Measurements from ENCODE around the gene KIAA0586.
"Not testable (repeated sequence)": the region's sequence is repeated elsewhere in the genome, so short reads cannot be mapped to it uniquely, and the experiment has no call there.

Gene KIAA0586

DNA sequence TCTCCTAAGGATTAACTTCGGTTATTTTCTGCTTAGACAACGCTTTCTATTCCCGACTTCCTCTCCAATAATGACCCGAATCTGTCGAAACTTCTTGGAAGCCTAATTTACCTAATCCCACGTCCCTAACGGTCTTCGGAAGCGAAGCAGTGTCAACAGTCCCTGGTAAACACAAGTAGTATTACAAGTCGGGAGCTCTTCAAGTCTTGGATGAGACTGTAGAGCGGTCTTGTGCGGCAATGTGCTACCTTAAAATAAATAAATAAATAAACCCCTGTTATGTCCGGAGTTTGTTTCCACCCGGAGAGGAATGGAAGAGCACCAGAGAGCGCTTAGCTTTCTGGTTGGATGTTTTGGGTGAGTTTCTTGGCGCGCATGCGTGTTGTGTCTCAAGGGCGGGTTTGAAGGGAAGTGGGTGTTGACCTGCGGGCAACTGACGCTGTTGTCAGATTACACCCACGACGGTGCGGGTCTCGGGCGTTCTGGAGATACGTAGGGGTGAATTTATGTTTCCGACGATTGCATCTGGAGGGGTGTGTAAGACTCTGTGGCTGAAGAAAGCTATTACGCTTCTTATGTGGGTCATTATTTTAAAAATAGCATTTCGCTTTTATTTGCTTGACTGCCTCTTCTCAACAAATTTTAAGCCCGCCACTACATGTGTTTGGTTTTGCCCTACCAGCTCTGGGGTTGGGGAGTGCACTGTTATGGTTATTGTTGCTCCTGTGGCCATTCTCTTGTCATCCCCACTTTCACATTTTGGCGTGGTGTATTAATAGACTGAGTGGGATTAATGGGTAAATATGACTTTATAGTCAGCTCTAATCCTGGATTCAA, at the start of gene KIAA0586, which contains the start of gene TIMM9:
KIAA0586 (plus strand) TSS at position 439 of the 837 bp plus-strand sequence. CDS start 546 bp downstream, outside the sequence.
TIMM9 (minus strand) TSS at position 251 of the 837 bp plus-strand sequence. CDS start 15,586 bp downstream, outside the sequence.
- in situ Hi-C loops (cut with HindIII; ENCODE audit: low sequenced_read_pairs), result no loop called here

- in situ Hi-C loops (cut with HindIII; ENCODE audit: low sequenced_read_pairs), result no loop called here
Measured at GRCh38 chr14:58390830-58391229, 36.7 kb upstream of the KIAA0586 start.

- in situ Hi-C loops (cut with HindIII; ENCODE audit: low sequenced_read_pairs), result no loop called here
Measured at GRCh38 chr14:58395562-58395811, 32.0 kb upstream of the KIAA0586 start.

- in situ Hi-C loops (cut with HindIII; ENCODE audit: low sequenced_read_pairs), result no loop called here
Measured at GRCh38 chr14:58395812-58396788, 31.4 kb upstream of the KIAA0586 start, which contains the start of gene TOMM20L. Gene TOMM20L, plus strand, starts transcription at chr14:58395930. Its CDS starts 28 bp downstream, at chr14:58395958.

DNA sequence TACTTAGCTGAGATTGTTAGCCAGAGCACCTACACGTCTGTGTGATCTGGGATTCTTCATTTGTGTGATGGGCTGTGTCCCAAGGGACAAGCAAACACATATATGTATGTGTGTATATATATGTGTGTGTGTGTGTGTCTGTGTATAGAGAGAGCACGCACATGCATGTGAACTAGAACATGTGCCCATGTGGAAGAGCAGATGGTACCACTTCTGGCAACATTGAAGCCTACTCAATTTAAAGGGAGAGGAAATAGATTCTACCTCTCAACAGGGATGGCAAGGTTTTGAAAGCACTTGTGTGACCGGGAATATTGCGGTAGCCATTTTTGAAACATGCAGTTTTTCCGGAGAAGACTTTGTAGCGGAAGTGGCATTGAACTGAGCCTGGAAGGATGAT, 30.4 kb upstream of the KIAA0586 start:
- in situ Hi-C loops (cut with HindIII; ENCODE audit: low sequenced_read_pairs), result no loop called here

DNA sequence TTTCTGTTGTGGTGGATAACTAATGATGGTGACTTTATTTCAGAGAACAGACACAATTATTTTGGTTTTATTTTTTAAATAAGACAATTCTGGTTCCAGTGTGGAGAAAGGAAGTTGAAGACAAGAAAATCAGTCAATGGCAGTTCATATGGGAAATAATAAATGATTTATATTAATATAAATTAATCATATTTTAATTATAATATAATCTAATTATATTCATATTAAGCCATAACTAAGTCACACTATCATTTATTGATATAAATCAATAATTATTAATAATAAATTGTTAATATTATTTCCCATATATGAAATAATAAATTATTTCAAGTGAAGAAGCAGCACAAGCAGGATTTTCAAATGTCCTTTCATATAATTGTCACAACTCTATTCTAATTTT, 29.0 kb upstream of the KIAA0586 start:
- in situ Hi-C loops (cut with HindIII; ENCODE audit: low sequenced_read_pairs), result no loop called here

- in situ Hi-C loops (cut with HindIII; ENCODE audit: low sequenced_read_pairs), result no loop called here
Measured at GRCh38 chr14:58398895-58399294, 28.6 kb upstream of the KIAA0586 start.

GRCh38 chr14:58401587-58401986, 25.9 kb upstream of the KIAA0586 start:
- in situ Hi-C loops (cut with HindIII; ENCODE audit: low sequenced_read_pairs), result no loop called here

DNA sequence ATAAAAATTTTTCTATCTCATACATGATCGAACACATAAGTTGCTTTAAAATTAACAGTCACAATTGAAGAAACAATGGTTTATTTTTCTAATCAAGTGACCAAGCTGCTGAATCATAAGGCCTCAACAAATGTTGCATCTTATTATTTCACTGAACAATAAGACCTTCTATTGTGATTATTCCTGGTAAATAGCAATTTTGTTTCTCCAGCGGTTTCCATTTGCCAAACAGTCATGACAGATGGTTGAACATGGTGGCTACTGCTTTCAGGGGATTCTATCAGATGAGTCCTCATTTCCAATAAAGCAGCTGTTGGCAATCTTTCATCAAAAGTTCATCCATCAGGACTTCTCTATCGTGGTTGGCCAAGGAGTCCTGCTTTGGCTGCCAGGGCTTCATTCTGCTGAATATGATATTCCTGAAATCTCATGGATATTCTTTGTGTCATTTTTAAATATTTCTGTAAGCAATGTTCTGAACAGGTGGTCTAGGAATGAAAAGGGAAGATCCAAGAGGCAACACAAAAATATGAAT, 18.8 kb upstream of the KIAA0586 start:
- in situ Hi-C loops (cut with HindIII; ENCODE audit: low sequenced_read_pairs), result no loop called here

- in situ Hi-C loops (cut with HindIII; ENCODE audit: low sequenced_read_pairs), result no loop called here
Measured at GRCh38 chr14:58414845-58415244, 12.7 kb upstream of the KIAA0586 start.

GRCh38 chr14:58415636-58416547, 11.6 kb upstream of the KIAA0586 start:
- in situ Hi-C loops (cut with HindIII; ENCODE audit: low sequenced_read_pairs), result no loop called here

DNA sequence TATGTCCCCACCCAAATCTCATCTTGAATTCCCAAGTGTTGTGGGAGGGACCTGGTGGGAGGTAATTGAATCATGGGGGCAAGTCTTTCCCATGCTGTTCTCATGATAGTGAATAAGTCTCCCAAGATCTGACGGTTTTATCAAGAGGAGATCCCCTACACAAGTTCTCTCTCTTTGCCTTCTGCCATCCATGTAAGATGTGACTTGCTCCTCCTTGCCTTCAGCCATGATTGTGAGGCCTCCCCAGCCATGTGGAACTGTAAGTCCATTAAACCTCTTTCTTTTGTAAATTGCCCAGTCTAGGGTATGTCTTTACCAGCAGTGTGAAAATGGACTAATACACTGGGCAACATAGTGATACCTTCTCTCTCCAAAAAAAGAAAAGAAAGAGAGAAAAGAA, 10.6 kb upstream of the KIAA0586 start:
- in situ Hi-C loops (cut with HindIII; ENCODE audit: low sequenced_read_pairs), result not testable (repeated sequence)

DNA sequence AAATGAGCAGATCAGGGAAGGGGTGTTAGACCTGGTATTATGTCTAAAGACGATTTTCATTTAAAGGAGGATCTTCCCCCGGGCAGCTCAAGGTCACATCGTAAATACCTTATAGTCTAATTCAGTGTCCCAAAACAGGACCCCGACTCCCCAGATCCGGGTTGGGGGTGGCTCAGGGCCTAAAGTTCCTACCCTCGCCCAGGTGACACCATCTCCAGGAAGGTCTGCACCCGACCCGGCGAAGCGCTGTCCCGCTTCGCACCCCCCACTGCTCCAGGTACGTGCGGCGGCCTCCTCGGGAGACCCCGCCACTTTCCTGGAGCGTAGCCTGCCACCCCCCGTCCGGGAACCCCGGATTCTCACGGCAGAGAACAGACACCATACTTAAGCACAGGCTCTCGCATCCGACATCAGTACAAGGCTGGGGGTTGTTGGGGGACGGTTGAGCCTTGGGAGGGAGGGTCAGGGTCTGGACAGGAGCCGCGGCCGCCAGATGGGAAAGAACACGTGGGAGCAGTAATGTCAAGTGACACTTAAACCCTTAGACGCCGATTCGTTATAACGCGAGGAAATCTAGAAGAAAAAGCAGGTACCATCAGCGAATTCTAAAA, 744 bp upstream of the KIAA0586 start:
- in situ Hi-C loops (cut with HindIII; ENCODE audit: low sequenced_read_pairs), result no loop called here

GRCh38 chr14:58428118-58428683, 682 bp downstream of the KIAA0586 start:
- in situ Hi-C loops (cut with HindIII; ENCODE audit: low sequenced_read_pairs), result no loop called here

- in situ Hi-C loops (cut with HindIII; ENCODE audit: low sequenced_read_pairs), result no loop called here
Measured at GRCh38 chr14:58430156-58430555, 2.6 kb downstream of the KIAA0586 start.

DNA sequence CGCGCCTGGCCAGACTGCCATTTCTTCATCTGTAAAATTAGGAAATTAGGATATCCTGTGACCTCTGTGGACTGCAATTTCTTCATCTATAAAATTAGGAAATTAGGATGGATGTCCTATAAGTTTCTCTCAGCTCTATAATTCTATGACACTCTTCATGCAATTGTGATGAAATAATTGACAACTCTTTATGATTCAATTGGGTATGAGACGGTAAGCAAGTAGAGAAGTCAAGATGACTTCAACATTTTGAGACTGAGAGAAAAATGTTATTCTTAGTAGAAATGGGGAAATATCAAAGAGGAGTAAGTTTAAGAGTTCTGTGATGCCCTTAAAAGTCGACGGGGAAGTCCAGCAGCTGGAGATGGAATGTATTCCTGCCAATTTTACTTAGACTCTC, 12.0 kb downstream of the KIAA0586 start:
- in situ Hi-C loops (cut with HindIII; ENCODE audit: low sequenced_read_pairs), result no loop called here

GRCh38 chr14:58444627-58445026, 17.1 kb downstream of the KIAA0586 start:
- in situ Hi-C loops (cut with HindIII; ENCODE audit: low sequenced_read_pairs), result no loop called here

DNA sequence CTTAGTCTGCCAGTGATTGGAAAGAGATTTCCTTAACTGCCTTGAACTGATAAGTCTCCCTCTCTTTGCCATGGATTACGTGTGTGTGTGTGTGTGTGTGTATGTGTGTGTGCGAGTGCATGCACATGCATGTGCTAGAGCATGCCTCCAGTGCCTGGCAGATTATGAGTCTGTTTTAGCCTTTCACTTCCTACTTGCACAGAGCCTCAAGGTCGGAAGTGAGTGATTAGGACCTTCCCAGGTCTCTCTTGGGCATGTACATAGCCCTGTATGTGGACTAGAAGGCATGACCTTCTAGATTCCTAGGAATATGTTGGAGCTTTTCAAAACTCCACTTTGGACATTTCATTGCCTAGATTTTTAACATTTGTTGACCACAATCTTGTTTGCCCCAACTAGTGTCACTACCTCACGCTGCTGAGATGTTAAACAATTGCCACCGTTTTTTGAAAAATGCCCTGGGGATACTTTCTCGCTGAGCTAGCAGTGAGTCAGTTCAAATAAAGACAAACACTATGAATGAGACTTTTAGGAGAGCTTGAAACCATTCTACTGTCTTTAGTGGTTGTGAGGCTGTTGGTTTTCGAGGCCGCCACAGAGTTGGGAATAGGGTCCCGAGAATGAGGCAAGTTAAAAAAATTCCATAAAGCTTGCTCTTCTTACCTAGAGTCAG, 28.2 kb downstream of the KIAA0586 start:
- in situ Hi-C loops (cut with HindIII; ENCODE audit: low sequenced_read_pairs), result no loop called here

- in situ Hi-C loops (cut with HindIII; ENCODE audit: low sequenced_read_pairs), result no loop called here
Measured at GRCh38 chr14:58460772-58461171, 33.3 kb downstream of the KIAA0586 start.
